Measurements from ENCODE around the gene RXFP3.

RXFP3 gene

GRCh38 chr5:33984178-33984577 lies 48.0 kb downstream of the RXFP3 start:
- no peak for DNase-seq

- DNase-seq: no peak
Measured at GRCh38 chr5:33984671-33985124, 48.5 kb downstream of the RXFP3 start, which contains the start of gene SLC45A2. SLC45A2 (minus strand) TSS chr5:33984693; CDS start chr5:33984583, 110 bp downstream.

GRCh38 chr5:33985447-33985846 lies 49.3 kb downstream of the RXFP3 start:
- DNase-seq: no peak

Data from hematopoietic multipotent progenitor cell treated with erythropoietin and hydrocortisone succinate and interleukin-3 and kit ligand, for 4 days (in vitro differentiated cells).